K562 (cell line): Measurements from ENCODE around the gene CLCNKA. TPM values are rescaled to one million over a fixed set of nuclear protein-coding genes. Genes with fewer than 3 reads are reported as not detected.

Experiments
- ADNP ChIP-seq: fragments of 200-800 bp; sonication (Bioruptor generic); IDR thresholded peaks from 2 replicates; pipeline ENCODE4 v1.6.1; 2016; ENCODE audit warnings: missing genetic modification characterization, missing compliant biosample characterization
- C11orf30 ChIP-seq: fragments of 450-650 bp; IDR thresholded peaks from 2 replicates; pipeline ENCODE4 v1.6.1; 2016; ENCODE audit warnings: low read depth, mild to moderate bottlenecking
- DDX20 ChIP-seq: fragments of 450-650 bp; IDR thresholded peaks from 2 replicates; pipeline ENCODE4 v1.6.1; 2016; ENCODE audit warnings: missing genetic modification characterization, low read depth, mild to moderate bottlenecking, missing compliant biosample characterization, moderate library complexity
- DPF2 ChIP-seq: fragments of 450-650 bp; IDR thresholded peaks from 2 replicates; pipeline ENCODE4 v1.6.1; 2016
- ESRRA ChIP-seq: fragments of 450-650 bp; IDR thresholded peaks from 2 replicates; pipeline ENCODE4 v1.6.1; 2014; ENCODE audit warnings: low read depth, mild to moderate bottlenecking, moderate library complexity, borderline replicate concordance
- ETV5 ChIP-seq: sonication (generic); formaldehyde crosslinking; IDR thresholded peaks from 2 replicates; pipeline ENCODE4 v1.4.0; 2020; ENCODE audit warnings: low read depth, mild to moderate bottlenecking, missing genetic modification reagents
- GTF2A2 ChIP-seq: IDR thresholded peaks from 2 replicates; pipeline ENCODE4 v1.6.1; 2016; ENCODE audit warnings: mild to moderate bottlenecking, missing genetic modification characterization, missing compliant biosample characterization
- MIER1 ChIP-seq: fragments of 450-650 bp; IDR thresholded peaks from 2 replicates; pipeline ENCODE4 v1.6.1; 2016; ENCODE audit warnings: antibody characterized with exemption, mild to moderate bottlenecking, low read depth
- NR2F6 ChIP-seq: fragments of 450-650 bp; formaldehyde crosslinking; IDR thresholded peaks from 2 replicates; pipeline ENCODE4 v1.4.0; 2020; ENCODE audit warnings: mild to moderate bottlenecking
- PRDM10 ChIP-seq: fragments of 450-650 bp; IDR thresholded peaks from 2 replicates; pipeline ENCODE4 v1.6.1; 2018; ENCODE audit not compliant: partially characterized antibody
- RAD51 ChIP-seq: fragments of 450-650 bp; IDR thresholded peaks from 2 replicates; pipeline ENCODE4 v1.7.1; 2016; ENCODE audit warnings: low read depth, mild to moderate bottlenecking, borderline replicate concordance
- SAFB ChIP-seq: fragments of 200-400 bp; formaldehyde crosslinking; IDR thresholded peaks from 2 replicates; pipeline ENCODE4 v1.6.1; 2017; ENCODE audit warnings: low read depth, low read length, borderline replicate concordance
- ZNF121 ChIP-seq: sonication (generic); formaldehyde crosslinking; conservative IDR thresholded peaks from 2 replicates; pipeline ENCODE4 v1.8.0; 2022; ENCODE audit warnings: missing genetic modification reagents
- ZNF133 ChIP-seq: fragments of 250-450 bp; sonication (Bioruptor Pico); IDR thresholded peaks from 2 replicates; pipeline ENCODE4 v1.4.0; 2020; ENCODE audit warnings: mild to moderate bottlenecking
- ZNF143 ChIP-seq: sonication (generic); formaldehyde crosslinking; IDR thresholded peaks from 2 replicates; pipeline ENCODE4 v1.9.0; 2022; ENCODE audit warnings: mild to moderate bottlenecking, missing genetic modification reagents
- ZNF384 ChIP-seq: IDR thresholded peaks from 2 replicates; pipeline ENCODE4 v1.6.1; 2012; ENCODE audit warnings: low read depth, low read length, improper control_type of control experiment
- ZNF444 ChIP-seq: fragments of 250-450 bp; sonication (Bioruptor Pico); IDR thresholded peaks from 2 replicates; pipeline ENCODE4 v1.4.0; 2020; ENCODE audit warnings: mild to moderate bottlenecking, moderate library complexity
- ZNF696 ChIP-seq: fragments of 250-450 bp; sonication (Bioruptor Pico); conservative IDR thresholded peaks from 2 replicates; pipeline ENCODE4 v1.4.0; 2020; ENCODE audit warnings: mild to moderate bottlenecking, moderate library complexity
- polyA plus RNA-seq, 8 experiments: library from polyadenylated mRNA; depleted of rRNA in 4 of 8; stranded (reverse) in 5 of 8; unstranded in 3 of 8; fragments of >200 nt; fragmentation: Nextera tagmentation in 2 of 8; fragmentation: Illumina TruSeq in 1 of 8; extraction: Ambion mirVana in 2 of 8; extraction: Trizol in 1 of 8; gene quantifications; 2 replicates each; pipeline versions ENCODE4 v1.2.1 to v1.2.3, GENCODE V29; 2011 to 2014; ENCODE audit warnings: inconsistent platforms in 1 of 8, missing spikeins in 1 of 8
- total RNA-seq, 7 experiments: library from RNA; depleted of rRNA in 6 of 7; stranded (reverse); fragments of >200 nt in 6 of 7; fragmentation: Illumina TruSeq in 2 of 7; extraction: Trizol in 2 of 7; gene quantifications; 2 replicates each; pipeline versions ENCODE4 v1.2.1 to v1.2.3, GENCODE V29; 2011 to 2021; ENCODE audit warnings: low replicate concordance in 1 of 7
- TF ChIP-seq, protein P1 (sequence below): fragments of 450-650 bp; IDR thresholded peaks from 2 replicates; pipeline ENCODE4 v1.6.1; 2018; ENCODE audit warnings: mild to moderate bottlenecking, low read depth; ENCODE audit not compliant: partially characterized antibody
- TF ChIP-seq, protein P2 (sequence below): sonication (generic); formaldehyde crosslinking; IDR thresholded peaks from 2 replicates; pipeline ENCODE4 v1.8.1; 2022; ENCODE audit warnings: missing genetic modification reagents
- TF ChIP-seq, protein P3 (sequence below), 2 experiments: IDR thresholded peaks; 2 replicates each; pipeline ENCODE4 v1.6.1; 2011; ENCODE audit warnings: borderline replicate concordance in 1 of 2, control low read depth in 1 of 2, low read depth in 1 of 2, low read length in 1 of 2, mild to moderate bottlenecking in 1 of 2, mixed read lengths in 1 of 2, moderate library complexity in 1 of 2; ENCODE audit not compliant: insufficient read depth in 1 of 2, insufficient read length in 1 of 2, poor library complexity in 1 of 2, severe bottlenecking in 1 of 2; ENCODE audit errors: extremely low read depth in 1 of 2
- TF ChIP-seq, protein P4 (sequence below): sonication (generic); formaldehyde crosslinking; IDR thresholded peaks from 2 replicates; pipeline ENCODE4 v1.8.0; 2022; ENCODE audit warnings: missing genetic modification reagents, mild to moderate bottlenecking, moderate library complexity, borderline replicate concordance

The CLCNKA gene
- total and polyA plus RNA-seq, 9 of the 15 experiments (the other 6 are each of a cell fraction or from before 2014, with no cell fraction given), result 0.03 to 0.37 (median 0.10) TPM; not detected in 3

DNA sequence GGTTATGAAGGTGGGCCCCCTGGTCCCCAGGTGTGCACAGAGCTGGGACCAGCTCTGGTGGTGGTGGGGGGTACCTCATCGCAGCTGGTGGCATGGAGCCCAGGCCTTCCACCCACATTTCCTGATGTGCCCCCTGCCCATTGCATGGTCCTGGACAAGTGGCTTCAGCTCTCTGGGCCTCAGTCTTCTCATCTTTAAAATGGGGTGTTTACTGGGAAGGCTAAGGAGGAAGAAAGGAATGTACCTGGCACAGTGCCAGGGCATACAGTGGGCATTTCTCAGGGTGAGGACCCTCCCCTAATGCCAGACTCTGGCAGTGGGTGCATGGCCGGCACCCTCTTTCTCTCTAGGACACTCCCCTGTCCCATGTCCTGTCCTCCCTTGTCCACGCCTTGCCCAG lies 29.2 kb downstream of the CLCNKA start (continued):
- TF ChIP-seq GTF2A2 (tag) (no peak), MIER1 (no peak), PRDM10 (no peak), C11orf30 (no peak), ETV5 (no peak), ZNF143 (CRISPR knock-in tag) (no peak), ZNF133 (CRISPR knock-in tag) (no peak), RAD51 (no peak), ZNF121 (0 out of 2 replicates have a peak, but pooled peaks have one; percentile 5), ZNF384 (no peak), ZNF444 (CRISPR knock-in tag) (no peak), ZNF696 (no peak), SAFB (no peak), ESRRA (no peak), NR2F6 (CRISPR knock-in tag) (no peak), DDX20 (tag) (no peak), DPF2 (no peak), ADNP (peak; percentile 77)
- TF ChIP-seq, protein P1, sequence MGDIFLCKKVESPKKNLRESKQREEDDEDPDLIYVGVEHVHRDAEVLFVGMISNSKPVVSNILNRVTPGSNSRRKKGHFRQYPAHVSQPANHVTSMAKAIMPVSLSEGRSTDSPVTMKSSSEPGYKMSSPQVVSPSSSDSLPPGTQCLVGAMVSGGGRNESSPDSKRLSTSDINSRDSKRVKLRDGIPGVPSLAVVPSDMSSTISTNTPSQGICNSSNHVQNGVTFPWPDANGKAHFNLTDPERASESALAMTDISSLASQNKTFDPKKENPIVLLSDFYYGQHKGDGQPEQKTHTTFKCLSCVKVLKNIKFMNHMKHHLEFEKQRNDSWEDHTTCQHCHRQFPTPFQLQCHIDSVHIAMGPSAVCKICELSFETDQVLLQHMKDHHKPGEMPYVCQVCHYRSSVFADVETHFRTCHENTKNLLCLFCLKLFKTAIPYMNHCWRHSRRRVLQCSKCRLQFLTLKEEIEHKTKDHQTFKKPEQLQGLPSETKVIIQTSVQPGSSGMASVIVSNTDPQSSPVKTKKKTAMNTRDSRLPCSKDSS, result no peak
- TF ChIP-seq, protein P2, sequence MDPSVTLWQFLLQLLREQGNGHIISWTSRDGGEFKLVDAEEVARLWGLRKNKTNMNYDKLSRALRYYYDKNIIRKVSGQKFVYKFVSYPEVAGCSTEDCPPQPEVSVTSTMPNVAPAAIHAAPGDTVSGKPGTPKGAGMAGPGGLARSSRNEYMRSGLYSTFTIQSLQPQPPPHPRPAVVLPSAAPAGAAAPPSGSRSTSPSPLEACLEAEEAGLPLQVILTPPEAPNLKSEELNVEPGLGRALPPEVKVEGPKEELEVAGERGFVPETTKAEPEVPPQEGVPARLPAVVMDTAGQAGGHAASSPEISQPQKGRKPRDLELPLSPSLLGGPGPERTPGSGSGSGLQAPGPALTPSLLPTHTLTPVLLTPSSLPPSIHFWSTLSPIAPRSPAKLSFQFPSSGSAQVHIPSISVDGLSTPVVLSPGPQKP (CRISPR knock-in tag), result no peak
- TF ChIP-seq, protein P3, sequence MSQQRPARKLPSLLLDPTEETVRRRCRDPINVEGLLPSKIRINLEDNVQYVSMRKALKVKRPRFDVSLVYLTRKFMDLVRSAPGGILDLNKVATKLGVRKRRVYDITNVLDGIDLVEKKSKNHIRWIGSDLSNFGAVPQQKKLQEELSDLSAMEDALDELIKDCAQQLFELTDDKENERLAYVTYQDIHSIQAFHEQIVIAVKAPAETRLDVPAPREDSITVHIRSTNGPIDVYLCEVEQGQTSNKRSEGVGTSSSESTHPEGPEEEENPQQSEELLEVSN (IDR thresholded peaks at IDR 0.05; ENCODE audit: borderline replicate concordance in 1 of 2, extremely low read depth in 1 of 2, insufficient read depth in 1 of 2, insufficient read length in 1 of 2, low read depth in 1 of 2, low read length in 1 of 2, poor library complexity in 1 of 2, severe bottlenecking in 1 of 2), result no peak
- TF ChIP-seq, protein P4, sequence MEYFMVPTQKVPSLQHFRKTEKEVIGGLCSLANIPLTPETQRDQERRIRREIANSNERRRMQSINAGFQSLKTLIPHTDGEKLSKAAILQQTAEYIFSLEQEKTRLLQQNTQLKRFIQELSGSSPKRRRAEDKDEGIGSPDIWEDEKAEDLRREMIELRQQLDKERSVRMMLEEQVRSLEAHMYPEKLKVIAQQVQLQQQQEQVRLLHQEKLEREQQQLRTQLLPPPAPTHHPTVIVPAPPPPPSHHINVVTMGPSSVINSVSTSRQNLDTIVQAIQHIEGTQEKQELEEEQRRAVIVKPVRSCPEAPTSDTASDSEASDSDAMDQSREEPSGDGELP (CRISPR knock-in tag), result no peak
